Skin epidermis (tissue), 12 donors: ENCODE measurements around the gene NDUFA6.
"Not testable (repeated sequence)": the region's sequence is repeated elsewhere in the genome, so short reads cannot be mapped to it uniquely, and the experiment has no call there.

Source experiments
- H3K27ac ChIP-seq, 21 experiments: fragments of 200-600 bp; sonication (generic) in 11 of 21; one replicate each; pipeline ENCODE4 v1.5.0; 2020; ENCODE audit warnings: mild to moderate bottlenecking in 3 of 21, inconsistent platforms in 2 of 21, moderate library complexity in 2 of 21
- H3K4me3 ChIP-seq, 7 experiments: fragments of 200-600 bp; sonication (generic) in 2 of 7; one replicate each; pipeline ENCODE4 v1.5.0; 2020; ENCODE audit warnings: inconsistent platforms in 2 of 7, mild to moderate bottlenecking in 2 of 7, moderate library complexity in 1 of 7

The NDUFA6 gene

DNA sequence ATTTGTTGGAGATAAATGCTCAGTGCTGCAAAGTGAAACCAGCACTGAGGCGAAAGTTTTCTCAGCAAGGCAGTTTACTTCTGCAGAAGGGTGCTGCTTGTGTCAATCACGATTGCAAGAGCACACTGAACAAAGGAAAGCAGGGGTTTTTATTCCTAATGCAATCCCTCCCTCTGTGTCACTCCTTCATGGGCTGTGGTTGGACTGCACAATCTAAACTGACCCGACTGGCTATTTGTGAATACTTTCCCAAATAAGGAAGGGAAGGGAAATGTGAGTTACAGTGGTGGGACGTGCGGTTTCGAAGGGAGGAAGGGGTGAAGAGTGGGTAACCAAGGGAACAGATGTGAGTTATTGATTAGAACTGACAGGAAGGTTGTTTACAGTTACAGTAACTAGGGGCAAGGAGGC, 24.9 kb upstream of the NDUFA6 start:
- H3K4me3 ChIP-seq, H3K27ac ChIP-seq: not testable (repeated sequence)

DNA sequence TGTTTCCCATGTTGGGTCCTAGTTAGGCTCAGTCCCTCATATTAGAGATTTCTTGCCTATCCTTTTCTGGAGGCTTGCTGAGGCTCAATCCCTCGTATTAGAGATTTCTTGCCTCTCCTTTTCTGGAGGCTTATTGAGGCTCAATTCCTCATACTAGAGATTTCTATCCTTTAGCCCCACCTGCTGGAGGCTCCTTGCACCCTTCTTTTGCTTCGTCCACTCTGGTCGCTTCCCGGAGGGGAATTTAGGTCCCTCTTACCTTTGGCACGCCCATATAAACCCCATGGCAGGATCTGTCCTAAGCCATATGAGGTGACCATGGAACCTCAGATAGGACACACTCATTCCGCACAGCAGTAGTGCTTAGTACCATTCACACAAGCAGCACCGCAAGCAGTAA, 24.1 kb upstream of the NDUFA6 start:
- H3K4me3 ChIP-seq = no peak overlapping the region
- no peak overlapping the region for H3K27ac ChIP-seq

DNA sequence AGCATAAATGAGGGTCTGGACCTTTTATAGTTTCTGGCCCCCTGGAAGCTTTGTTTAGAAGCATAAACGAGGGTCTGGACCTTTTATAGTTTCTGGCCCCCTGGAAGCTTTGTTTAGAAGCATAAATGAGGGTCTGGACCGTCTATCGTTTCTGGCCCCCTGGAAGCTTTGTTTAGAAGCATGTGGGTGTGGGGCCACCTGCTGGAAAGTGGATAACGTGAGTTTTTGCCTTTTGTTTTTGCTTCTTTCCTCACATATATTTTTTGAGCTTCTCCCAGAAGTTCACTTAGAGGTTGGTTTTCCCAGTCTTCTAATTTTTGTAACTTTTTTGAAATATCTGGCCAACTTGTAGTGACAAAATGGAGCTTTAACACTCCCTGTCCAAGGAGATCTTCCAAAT, 22.2 kb upstream of the NDUFA6 start:
- H3K27ac ChIP-seq = not testable (repeated sequence)

DNA sequence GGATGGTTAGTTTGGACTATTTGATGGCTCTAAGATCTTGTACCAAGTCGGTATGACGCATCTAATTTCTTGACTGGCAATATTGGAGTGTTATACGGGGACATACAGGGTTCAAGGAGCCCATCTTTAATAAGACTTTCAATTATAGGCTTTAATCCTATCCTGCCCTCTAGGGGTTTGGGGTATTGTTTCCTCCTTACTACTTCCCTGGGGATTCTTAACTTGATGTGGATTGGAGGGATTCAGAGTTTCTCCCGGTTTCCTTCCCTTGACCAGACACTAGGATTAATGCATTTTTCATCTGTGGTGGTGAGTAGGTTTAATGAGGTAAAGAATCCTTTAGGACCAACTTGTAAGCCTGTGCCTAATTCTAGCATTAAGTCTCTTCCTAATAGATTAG, 21.2 kb upstream of the NDUFA6 start:
- Histone ChIP-seq H3K4me3 (no peak overlapping the region), H3K27ac (no peak overlapping the region)

More for the DNA sequence above, 22.2 kb upstream of the NDUFA6 start:
- H3K4me3 ChIP-seq = not testable (repeated sequence)

DNA sequence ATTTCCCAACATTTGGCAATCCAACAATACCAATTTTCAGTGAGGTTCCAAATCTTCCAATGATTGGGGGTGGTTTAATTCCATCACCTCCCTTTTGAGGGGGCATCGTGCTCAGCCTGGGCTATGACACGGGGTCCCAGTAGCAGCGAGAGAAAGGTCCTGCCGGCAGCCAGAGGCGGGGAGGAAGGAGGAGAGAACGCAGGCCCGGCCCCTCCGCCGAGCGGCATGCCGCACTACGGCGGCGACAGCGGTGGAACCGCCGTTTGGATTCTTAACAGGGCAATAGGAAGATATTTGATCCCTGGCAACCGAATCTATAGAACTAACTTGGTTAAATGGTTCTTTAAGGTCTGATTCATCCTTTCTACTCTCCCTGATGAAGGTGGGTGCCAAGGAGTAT, 18.3 kb upstream of the NDUFA6 start:
- no peak overlapping the region for H3K4me3 ChIP-seq
- no peak overlapping the region for H3K27ac ChIP-seq

DNA sequence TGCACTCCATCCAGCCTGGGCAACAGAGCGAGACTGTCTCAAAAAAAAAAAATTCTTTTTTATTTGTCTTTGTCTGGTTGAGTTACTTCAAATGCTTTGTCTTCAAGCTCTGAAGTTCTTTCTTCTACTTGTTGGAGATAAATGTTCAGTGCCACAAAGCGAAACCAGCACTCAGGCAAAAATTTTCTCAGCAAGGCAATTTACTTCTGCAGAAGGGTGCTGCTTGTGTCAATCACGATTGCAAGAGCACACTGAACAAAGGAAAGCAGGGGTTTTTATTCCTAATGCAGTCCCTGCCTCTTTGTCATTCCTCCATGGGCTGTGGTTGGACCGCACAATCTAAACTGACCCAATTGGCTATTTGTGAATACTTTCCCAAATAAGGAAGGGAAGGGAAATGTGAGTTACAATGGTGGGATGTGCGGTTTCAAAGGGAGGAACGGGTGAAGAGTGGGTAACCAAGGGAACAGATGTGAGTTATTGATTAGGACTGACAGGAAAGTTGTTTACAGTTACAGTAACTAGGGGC, 13.8 kb upstream of the NDUFA6 start:
- not testable (repeated sequence) for H3K4me3 ChIP-seq, H3K27ac ChIP-seq

DNA sequence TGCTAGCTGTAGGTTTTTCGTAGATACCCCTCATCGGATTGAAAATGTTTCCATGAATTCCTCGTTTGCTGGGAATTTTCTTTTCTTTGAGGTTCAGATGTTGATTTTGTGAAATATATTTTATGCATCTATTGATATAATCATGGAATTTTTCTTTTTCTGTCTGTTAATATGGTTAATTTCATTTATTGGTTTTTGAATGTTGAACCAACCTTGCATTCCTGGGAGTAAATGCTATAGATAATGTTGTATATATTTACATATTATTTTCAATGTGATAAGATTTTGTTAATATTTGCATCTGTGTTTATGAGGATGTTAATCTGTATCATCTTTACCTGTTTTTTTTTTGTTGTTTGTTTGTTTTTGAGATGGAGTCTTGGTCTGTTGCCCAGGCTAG, 10.6 kb upstream of the NDUFA6 start:
- no peak overlapping the region for H3K27ac ChIP-seq
- H3K4me3 ChIP-seq = no peak overlapping the region

DNA sequence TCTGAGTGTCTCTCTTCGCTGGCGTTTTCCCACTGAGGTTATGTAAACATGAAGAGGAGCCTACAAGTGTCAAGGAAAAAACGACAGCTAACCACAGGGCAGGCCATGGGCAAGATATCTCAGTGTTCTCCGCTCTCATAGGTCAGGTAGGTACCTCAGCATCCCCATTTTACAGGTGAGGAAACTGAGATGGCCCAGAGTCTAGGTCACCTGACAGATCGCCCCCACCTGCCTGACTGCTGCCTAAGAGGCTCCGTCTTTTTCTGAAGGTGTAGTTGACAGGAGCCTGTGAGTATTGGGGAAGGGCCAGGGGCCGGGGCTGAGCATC, 847 bp upstream of the NDUFA6 start:
- H3K27ac ChIP-seq = peak overlapping the region in 20 of 21 experiments; percentile 69 to 98 (median 92)
- peak overlapping the region; percentile 51 to 95 (median 85) for H3K4me3 ChIP-seq

DNA sequence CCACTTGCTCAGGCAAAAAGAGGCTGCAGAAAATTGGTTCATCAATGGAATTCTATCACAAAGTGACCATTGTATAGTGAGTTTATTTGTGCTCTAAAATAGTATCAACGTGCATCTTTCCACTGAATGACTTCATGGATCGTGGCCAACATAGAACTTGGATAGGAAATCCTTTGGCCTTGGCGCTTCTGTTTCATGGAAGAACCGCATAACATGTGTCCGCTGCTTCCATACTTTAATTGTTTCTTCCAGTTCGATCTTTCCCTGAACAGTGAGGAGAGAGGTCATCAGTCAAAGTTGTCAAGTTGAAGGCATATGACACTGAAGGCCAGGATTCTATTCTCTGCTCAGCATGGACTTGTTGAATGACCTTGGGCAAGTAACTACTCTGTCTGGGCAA, 4.5 kb downstream of the NDUFA6 start:
- H3K4me3 ChIP-seq = no peak overlapping the region
- H3K27ac ChIP-seq = no peak overlapping the region

DNA sequence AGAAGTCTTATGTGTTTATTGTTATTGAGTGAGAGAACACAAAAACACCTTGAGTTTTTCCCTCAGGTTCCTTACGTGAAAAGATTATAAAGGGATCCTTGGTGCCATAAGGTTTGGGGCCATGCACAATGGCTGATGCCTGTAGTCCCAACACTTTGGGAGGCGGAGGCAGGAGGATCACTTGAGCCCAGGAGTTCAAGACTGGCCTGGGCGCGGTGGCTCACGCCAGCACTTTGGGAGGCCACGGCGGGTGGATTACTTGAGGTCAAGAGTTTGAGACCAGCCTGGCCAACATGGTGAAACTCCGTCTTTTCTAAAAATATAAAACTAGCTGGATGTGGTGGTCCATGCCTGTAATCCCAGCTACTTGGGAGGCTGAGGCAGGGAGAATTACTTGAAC, 5.7 kb downstream of the NDUFA6 start:
- Histone ChIP-seq H3K27ac (no peak overlapping the region), H3K4me3 (no peak overlapping the region)

DNA sequence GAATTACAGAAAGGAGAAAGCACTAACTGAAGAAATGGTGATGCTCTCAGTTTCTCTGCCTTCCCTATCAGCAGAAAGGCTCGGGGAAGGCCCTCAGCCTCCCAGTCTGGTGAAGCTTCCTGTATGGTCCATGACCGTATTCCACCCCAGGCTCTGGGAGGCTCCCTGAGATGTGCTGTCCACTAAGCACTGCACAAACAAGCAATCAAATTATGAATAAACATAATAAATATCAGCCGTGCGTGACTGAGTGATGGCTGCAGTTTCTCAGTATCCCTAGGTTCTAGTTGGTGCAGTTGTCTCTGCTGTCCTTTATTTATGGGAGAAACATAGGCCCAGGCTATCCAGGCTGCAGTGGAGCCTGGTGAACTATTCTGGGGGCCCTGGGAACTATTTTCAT, 7.5 kb downstream of the NDUFA6 start:
- H3K4me3 ChIP-seq = no peak overlapping the region
- H3K27ac ChIP-seq = no peak overlapping the region

DNA sequence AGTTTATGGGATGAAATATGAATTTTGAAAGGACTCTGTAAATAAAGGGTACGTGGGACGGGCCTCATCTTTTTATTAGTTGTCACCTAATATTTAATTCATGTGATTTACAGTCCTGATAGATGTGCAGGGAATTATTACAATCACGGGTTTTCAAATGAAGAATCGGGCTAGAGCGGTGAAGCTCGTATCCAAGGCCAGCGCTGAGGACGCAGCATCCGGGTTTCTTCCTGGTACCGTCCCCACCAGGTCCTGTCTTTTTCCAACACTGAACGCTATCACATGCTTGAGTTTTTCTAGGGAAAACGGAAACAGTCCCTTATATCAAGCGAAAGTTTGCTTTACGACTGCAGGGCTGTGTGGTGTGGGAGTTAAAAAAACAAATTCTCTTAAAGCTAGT, 10.3 kb downstream of the NDUFA6 start:
- H3K27ac ChIP-seq = peak overlapping the region in 20 of 21 experiments; percentile 92 to 99 (median 96)
- peak overlapping the region; percentile 45 to 71 (median 57) for H3K4me3 ChIP-seq

DNA sequence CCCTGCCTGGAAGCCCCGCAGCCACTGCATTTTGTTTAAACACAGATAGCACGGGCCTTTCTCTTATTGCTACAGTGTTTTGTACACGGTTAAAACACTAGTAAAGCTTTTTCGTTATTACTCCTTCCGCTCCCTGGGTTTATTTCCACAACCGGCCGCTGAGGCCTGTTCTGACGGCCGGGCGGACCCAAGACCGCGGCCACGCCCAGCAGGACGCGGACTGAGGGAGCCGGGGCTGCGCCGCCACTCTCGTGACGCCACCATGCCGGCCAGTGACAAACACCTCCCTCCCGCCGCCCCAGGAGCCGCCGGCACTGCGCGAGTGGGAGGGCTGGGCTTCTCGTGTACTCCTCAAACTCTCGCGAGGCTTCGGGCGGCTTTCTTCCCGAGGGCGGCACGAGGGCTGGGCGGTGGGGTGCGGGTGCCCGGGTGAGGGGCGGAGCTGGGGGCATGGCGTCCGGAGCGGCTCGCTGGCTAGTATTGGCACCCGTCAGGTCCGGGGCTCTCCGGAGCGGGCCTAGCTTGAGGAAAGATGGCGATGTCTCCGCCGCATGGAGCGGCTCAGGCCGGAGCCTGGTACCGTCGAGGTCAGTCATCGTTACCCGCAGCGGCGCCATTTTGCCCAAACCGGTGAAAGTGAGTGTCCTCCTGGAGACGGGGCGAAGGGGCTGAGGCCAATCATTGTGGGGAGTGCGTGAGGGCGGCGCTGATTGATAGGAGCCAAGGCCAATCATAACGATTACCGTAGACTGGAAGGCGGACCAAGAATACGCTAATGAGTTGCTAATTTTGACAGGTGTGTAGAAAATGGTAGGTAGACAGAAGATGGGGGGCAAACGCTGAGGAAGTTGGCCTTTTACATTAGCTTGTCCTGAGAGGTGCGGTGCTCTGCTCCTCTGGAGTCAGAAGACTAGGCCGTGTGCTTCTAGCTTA, 11.0 kb downstream of the NDUFA6 start, which contains the start of gene SMDT1:
SMDT1 (plus strand) TSS at position 382 of the 933 bp plus-strand sequence; CDS start at position 451, 69 bp downstream.
- H3K4me3 ChIP-seq = peak within 1 kb of the TSS; percentile 45 to 71 (median 57)
- peak within 1 kb of the TSS; percentile 85 to 99 (median 96) for H3K27ac ChIP-seq

DNA sequence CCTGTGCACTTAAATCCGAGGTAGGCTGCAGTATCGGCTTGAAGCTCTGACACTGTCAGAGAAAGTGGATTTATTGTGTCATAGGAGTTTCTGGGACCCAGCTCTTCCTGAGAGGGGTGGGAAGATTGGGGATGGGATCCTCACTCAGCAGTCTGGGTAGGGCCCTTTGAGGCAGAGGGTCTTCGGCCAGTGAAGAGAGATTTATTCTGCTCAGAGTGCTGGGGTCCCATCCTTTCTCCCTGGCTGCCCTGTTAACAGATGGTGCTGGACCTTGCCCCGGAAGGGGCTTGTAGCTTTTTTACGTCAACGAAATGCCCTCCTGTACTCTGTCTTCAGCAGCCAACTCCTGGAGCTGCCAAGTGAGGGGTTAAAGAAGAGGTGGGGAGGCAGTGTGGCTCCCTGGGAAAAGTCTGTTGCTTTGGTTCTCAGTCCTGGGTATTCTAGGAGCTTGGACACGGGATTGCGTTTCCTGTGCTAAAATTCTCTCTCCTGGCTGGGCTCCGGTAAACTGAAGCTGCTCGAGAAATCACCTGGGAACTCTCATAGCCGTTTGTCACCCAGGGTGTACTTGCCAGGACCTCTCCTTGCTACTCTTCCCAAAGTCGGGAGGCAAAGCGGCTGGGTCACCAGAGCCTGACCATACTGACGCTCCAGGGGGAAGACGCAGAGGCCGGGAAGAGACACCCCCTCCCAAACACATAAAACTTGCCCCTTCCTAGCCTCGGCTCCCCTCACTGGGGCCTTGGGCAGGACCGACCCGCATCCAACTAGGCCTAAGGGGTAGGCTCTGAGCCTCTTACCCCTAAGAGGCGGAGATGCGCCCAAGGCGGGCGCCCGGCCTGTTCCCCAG, 11.9 kb downstream of the NDUFA6 start:
- peak overlapping the region; percentile 45 to 71 (median 57) for H3K4me3 ChIP-seq
- H3K27ac ChIP-seq = peak overlapping the region; percentile 54 to 99 (median 96)

DNA sequence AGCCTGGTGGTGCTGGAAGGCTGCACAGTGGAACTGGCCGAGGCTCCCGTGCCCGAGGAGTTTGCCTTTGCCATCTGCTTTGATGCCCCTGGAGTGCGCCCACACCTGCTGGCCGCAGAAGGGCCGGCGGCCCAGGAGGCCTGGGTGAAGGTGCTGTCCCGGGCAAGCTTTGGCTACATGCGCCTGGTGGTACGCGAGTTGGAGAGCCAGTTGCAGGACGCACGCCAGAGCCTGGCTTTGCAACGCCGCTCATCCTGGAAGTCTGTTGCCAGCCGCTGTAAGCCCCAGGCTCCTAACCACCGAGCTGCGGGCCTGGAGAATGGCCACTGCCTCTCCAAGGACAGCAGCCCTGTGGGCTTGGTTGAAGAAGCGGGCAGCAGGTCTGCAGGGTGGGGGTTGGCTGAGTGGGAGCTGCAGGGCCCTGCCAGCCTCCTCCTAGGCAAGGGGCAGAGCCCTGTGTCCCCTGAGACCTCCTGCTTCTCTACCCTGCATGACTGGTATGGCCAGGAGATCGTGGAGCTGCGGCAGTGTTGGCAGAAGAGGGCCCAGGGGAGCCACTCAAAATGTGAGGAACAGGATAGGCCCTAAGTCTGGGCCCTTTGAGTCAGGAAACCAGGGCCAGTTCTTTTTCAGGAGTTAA, 13.0 kb downstream of the NDUFA6 start:
- peak overlapping the region in 12 of 21 experiments; percentile 92 to 99 (median 96) for H3K27ac ChIP-seq
- H3K4me3 ChIP-seq = no peak overlapping the region

DNA sequence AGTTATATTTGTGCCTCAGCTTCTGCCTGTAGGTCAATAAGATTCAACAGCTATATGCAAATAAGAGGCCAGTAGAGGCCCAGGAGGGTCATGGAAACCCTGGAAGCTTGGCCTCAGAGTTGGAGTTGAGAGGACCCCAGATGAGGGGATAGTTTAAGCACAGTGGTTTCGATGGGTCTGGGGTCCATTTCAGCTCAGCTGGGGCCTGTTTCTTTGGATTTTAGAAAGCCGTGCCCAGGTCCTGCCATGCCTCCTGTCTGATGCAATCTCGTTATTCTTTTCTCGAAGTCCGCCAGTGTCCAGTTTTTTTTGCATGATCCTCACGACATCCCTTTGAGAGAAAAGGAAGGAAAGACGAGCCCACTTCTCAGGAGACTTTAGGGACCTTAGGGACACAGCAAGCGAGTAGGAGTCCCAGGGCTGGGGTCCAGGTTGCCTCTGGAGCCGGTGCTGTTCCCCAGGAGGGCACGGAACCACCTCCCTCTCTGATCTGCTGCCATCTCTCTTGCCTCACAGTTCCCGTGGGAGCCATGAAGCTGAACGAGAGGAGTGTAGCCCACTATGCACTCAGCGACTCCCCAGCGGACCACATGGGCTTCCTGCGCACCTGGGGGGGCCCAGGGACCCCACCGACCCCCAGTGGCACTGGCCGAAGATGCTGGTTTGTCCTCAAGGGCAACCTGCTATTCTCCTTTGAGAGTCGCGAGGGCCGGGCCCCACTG, 13.6 kb downstream of the NDUFA6 start:
- Histone ChIP-seq H3K4me3 (no peak overlapping the region), H3K27ac (peak overlapping the region in 2 of 21 experiments; percentile 98 to 99)

DNA sequence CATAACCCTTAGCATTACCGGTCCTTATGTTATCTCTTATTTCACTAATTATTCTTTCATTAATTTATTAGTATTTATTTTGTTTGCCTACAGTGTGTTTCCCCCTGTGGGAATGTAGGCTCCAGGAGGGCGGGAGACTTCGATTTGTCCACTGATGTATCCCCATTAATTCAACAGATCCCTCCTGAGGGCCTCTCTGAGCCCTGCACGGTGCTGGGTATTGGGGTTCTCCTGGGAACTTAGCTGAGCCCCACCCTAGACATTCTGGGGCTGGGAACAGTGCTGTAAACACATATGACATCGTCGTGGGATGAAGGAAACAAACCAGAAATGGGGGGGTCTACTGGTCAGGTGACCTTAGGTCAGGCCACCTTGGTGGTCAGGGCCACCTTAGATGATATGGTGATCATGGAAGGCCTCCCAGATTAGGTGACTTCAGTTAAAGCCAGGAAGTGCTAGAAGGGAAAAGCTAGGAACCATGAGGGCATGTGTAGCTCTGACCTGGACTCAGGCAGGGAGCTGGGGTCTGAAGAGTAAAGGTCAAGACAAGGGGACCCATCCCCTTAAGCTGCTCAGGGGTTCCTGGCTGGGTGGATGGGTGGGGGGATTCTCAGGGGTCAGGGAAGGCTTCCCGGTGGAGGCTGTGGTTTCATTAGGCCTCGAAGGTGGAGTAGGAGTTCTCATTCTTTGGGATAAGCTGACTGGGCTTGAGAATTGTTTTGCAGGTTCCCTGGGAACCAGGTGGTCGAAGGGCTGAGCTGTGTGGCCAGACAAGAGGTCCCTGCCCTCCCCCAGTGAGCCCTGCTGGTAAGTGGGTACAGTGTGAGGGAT, 15.5 kb downstream of the NDUFA6 start:
- peak overlapping the region in 20 of 21 experiments; percentile 78 to 99 (median 96) for H3K27ac ChIP-seq

DNA sequence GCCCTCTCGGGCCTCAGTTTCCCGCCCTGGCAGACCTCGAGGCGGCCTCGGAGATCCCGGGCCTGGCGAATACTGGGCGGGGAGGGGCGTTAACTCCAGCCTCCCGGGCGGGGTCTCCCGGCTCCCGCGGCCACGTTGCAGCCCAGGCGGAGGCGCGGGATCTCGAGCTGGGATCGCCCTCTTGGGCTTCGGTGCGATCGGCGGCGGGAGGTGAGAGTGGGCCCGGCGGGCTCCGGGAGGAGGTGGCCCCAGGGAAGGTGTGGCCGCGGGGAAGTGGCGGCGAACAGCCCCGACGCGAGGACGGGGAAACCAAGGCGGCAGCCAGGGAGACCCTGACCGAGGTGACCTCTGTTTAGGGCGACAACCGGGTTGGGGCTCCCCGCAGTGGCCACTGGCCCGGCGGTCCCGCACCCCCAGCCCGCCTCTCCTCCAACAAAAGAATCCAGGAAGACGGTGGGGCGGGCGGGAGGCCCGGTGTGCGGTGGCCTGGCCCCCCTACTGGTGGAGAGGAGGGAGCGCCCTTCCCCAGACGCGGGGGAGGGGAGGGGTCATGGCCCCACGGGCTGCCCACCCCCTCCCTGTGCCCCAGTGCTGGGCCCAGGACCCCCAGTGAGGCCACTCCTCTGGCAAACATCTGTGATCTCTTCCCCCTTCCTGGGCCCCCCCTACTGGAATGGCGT, 16.3 kb downstream of the NDUFA6 start, which contains the start of gene PHETA2:
PHETA2 (plus strand) TSS at position 117 of the 680 bp plus-strand sequence. CDS start 3,046 bp downstream, outside the sequence.
- Histone ChIP-seq H3K27ac (peak within 1 kb of the TSS; percentile 78 to 99 (median 96)), H3K4me3 (peak within 1 kb of the TSS; percentile 45 to 66 (median 61))

More for the DNA sequence above, 15.5 kb downstream of the NDUFA6 start:
- H3K4me3 ChIP-seq = peak overlapping the region; percentile 45 to 66 (median 61)
